Esophagus muscularis mucosa (tissue), 4 donors: ENCODE measurements around the gene POLG. TPM values are rescaled to one million over a fixed set of nuclear protein-coding genes. Genes with fewer than 3 reads are reported as not detected.
"Not testable (repeated sequence)": the region's sequence is repeated elsewhere in the genome, so short reads cannot be mapped to it uniquely, and the experiment has no call there.

Source experiments
- DNase-seq: peaks from one replicate; pipeline ENCODE4 v3.0.0-alpha.2; 2017; ENCODE audit errors: extremely low spot score
- H3K27ac ChIP-seq, 4 donors: fragments of 200-600 bp; sonication (generic); replicated peaks in 1 of 4; 1 replicate in 3 of 4; 2 replicates in 1 of 4; pipeline ENCODE4 v1.5.1; 2016 to 2019; ENCODE audit warnings: mild to moderate bottlenecking in 1 of 4
- H3K27me3 ChIP-seq, 4 donors: fragments of 200-600 bp; sonication (generic); one replicate each; pipeline versions ENCODE4 v1.5.1 to v1.6.0; 2016 to 2019
- H3K36me3 ChIP-seq, 4 donors: fragments of 200-600 bp; sonication (generic); one replicate each; pipeline ENCODE4 v1.5.1; 2016 to 2019
- H3K4me1 ChIP-seq, 4 donors: fragments of 200-600 bp; sonication (generic); one replicate each; pipeline ENCODE4 v1.5.1; 2016 to 2019
- H3K4me3 ChIP-seq, 4 donors: fragments of 200-600 bp; sonication (generic); 1 replicate in 2 of 4; 2 replicates in 2 of 4; pipeline ENCODE4 v1.5.1; 2016 to 2019; ENCODE audit warnings: mild to moderate bottlenecking in 4 of 4, moderate library complexity in 1 of 4
- H3K9me3 ChIP-seq, 4 donors: fragments of 200-600 bp; sonication (generic); 1 replicate in 3 of 4; 2 replicates in 1 of 4; pipeline ENCODE4 v1.5.1; 2016 to 2019
- EP300 ChIP-seq: sonication (generic); formaldehyde crosslinking; IDR thresholded peaks from one replicate; pipeline ENCODE4 v1.6.1; 2017; ENCODE audit warnings: antibody characterized with exemption
- POLR2A ChIP-seq: fragments of 450-650 bp; IDR thresholded peaks from one replicate; pipeline ENCODE4 v1.6.1; 2017; ENCODE audit warnings: antibody characterized with exemption, moderate library complexity, mild to moderate bottlenecking, low read depth
- POLR2AphosphoS5 ChIP-seq, 2 donors: sonication (generic); formaldehyde crosslinking; IDR thresholded peaks; one replicate each; pipeline ENCODE4 v1.6.1; 2017; ENCODE audit warnings: antibody characterized with exemption in 2 of 2
- WGBS: methylation state at CpG from one replicate; pipeline ENCODE4 v1.1.5; 2018; 5-methylcytosine and 5-hydroxymethylcytosine counted together
- intact Hi-C: fragments of 100-400 bp; cut with DNase I; formaldehyde crosslinking; loops from one replicate; pipeline ENCODE4 v1.15.1; 2023
- small RNA-seq, 3 donors: library from RNA; depleted of rRNA; stranded (forward); fragments of <200 nt; gene quantifications; one replicate each; pipeline ENCODE3, GENCODE V24; 2016
- total RNA-seq, 4 donors: library from RNA; depleted of rRNA; stranded (reverse); fragments of >200 nt; gene quantifications; one replicate each; pipeline versions ENCODE4 v1.1.0 to v1.2.1, GENCODE V29; 2016
- TF ChIP-seq, protein P1 (sequence below), 3 experiments: fragments of 200-600 bp in 2 of 3; fragments of 450-650 bp in 1 of 3; sonication (generic) in 2 of 3; IDR thresholded peaks; one replicate each; pipeline ENCODE4 v1.5.1; 2017 to 2019; ENCODE audit warnings: antibody characterized with exemption in 3 of 3, mild to moderate bottlenecking in 2 of 3, moderate library complexity in 1 of 3

The POLG gene
- total RNA-seq, 4 donors from 2014 or later, result 51.0 to 86.0 (median 66.7) TPM

DNA sequence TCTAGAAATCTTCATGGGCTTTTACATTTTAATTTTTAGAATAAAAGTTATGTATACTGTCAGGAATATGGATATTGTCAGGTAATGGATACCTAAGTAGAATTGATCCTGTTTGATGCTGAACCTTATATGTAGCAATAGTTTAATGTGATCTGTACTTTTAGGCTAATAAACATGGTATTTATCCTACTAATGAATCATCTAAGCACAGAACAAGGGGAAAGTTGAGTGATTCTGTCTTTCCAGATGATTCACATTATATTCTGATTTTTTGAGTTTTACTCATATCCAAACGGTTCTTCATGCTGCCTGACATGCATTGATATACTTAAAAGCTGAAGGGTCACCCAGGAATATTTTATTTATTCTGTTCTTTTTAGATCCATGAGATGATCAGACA lies 56.3 kb downstream of the POLG start:
- Histone ChIP-seq H3K4me1 (no peaks in the 10 kb centered on the region), H3K4me3 (no peak overlapping the region), H3K9me3 (no peaks in the 10 kb centered on the region), H3K27me3 (no peaks in the 10 kb centered on the region), H3K36me3 (no peaks in the 10 kb centered on the region), H3K27ac (no peak overlapping the region)
- DNase-seq, result no peak
- WGBS, result 83% methylated on average over 1 of the region's 1 CpG
- TF ChIP-seq, protein P1, sequence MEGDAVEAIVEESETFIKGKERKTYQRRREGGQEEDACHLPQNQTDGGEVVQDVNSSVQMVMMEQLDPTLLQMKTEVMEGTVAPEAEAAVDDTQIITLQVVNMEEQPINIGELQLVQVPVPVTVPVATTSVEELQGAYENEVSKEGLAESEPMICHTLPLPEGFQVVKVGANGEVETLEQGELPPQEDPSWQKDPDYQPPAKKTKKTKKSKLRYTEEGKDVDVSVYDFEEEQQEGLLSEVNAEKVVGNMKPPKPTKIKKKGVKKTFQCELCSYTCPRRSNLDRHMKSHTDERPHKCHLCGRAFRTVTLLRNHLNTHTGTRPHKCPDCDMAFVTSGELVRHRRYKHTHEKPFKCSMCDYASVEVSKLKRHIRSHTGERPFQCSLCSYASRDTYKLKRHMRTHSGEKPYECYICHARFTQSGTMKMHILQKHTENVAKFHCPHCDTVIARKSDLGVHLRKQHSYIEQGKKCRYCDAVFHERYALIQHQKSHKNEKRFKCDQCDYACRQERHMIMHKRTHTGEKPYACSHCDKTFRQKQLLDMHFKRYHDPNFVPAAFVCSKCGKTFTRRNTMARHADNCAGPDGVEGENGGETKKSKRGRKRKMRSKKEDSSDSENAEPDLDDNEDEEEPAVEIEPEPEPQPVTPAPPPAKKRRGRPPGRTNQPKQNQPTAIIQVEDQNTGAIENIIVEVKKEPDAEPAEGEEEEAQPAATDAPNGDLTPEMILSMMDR (IDR thresholded peaks at IDR 0.05), result no peak
- TF ChIP-seq POLR2A, result no peak
- no peak for TF ChIP-seq POLR2AphosphoS5 (IDR thresholded peaks at IDR 0.05)
- TF ChIP-seq EP300, result no peak
- intact Hi-C loops, result no loop called here

- intact Hi-C loops, DNase-seq, H3K4me3 ChIP-seq, H3K27me3 ChIP-seq, H3K27ac ChIP-seq, H3K4me1 ChIP-seq, H3K36me3 ChIP-seq, H3K9me3 ChIP-seq: not testable (repeated sequence)
- WGBS, result 100% methylated on average over 4 of the region's 4 CpGs
Observed at GRCh38 chr15:89277281-89277680, 57.3 kb downstream of the POLG start.

Small RNAs within 50 kb of the gene (small RNA-seq; reads per million reads assigned to genes)
- gene MIR6766, result 0 reads per million in 3 donors

Other genes starting within 250 kb of the POLG start
- gene ABHD2, start 246.4 kb downstream of the POLG start, total RNA-seq, result 10 to 100 TPM; 49.8 to 82.3 (median 72.1) TPM
- gene RLBP1, start 113.2 kb downstream of the POLG start, total RNA-seq, result under 1 TPM in 3 of 4 donors, not detected in 1; 0.13 to 0.52 (median 0.50) TPM
- 10 to 100 TPM in 1 of 4 donors, 1 to 10 TPM in 3; 3.5 to 10.2 (median 4.0) TPM for gene FANCI, start 90.8 kb downstream of the POLG start, total RNA-seq
- gene RHCG, start 161.8 kb upstream of the POLG start, total RNA-seq, result 1 to 10 TPM in 1 of 4 donors, not detected in 3; 1.2 TPM
- under 1 TPM in 3 of 4 donors, not detected in 1; under 0.01 to 0.29 (median 0.06) TPM for gene TICRR, start 240.6 kb upstream of the POLG start, total RNA-seq